GM23248 (cell line): ENCODE results near the gene ROPN1L.

Source experiments
- EZH2 ChIP-seq: fragments of 200-600 bp; sonication (generic); IDR thresholded peaks from 2 replicates; pipeline ENCODE4 v1.6.1; 2018; ENCODE audit warnings: antibody characterized with exemption, mild to moderate bottlenecking; ENCODE audit not compliant: insufficient read depth, poor library complexity, severe bottlenecking
- EZH2phosphoT487 ChIP-seq: fragments of 200-600 bp; sonication (generic); IDR thresholded peaks from 2 replicates; pipeline ENCODE4 v1.6.1; 2018; ENCODE audit warnings: antibody characterized with exemption, moderate library complexity, mild to moderate bottlenecking, low read depth; ENCODE audit not compliant: insufficient read depth

DNA sequence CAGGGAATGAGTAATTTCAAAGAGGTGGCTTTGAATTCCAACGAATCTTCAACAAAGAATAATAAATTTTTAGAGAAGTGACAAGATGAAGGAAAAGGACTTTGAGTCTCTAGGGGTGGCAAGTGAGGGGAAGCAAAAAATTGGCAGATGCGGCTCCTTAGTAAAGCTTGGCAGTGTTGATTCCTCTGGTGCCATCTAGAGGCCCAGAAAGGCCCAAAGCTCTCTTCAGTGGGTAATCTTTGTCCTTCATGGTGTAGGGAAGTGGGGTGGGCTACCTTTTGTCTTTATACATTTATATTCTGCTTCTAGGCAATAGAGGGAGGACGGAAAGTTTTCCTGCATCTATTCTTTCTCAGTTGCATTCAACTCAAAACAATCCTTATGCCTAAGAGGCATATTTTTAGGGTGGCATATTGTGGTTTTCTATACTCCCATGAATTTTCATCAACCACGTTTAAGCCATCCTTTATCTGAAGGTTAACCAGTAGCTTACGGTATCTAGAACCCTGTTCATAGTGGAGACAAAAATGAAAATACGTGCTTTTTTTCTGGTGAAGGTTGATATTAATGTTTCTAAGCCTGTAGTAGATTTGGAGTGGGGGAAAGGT lies 17.5 kb upstream of the ROPN1L start:
- no peak for TF ChIP-seq EZH2
- no peak for TF ChIP-seq EZH2phosphoT487
